ENCODE measurements around the gene CSNK2A1.

The CSNK2A1 gene

GRCh38 chr20:430091-430999 lies 113.2 kb downstream of the CSNK2A1 start:
- no peak for DNase-seq (ENCODE audit: low read depth)

GRCh38 chr20:428658-429200 lies 114.9 kb downstream of the CSNK2A1 start:
- DNase-seq (ENCODE audit: low read depth), result no peak

GRCh38 chr20:427849-428657 lies 115.5 kb downstream of the CSNK2A1 start:
- no peak for DNase-seq (ENCODE audit: low read depth)

GRCh38 chr20:427401-427800 lies 116.2 kb downstream of the CSNK2A1 start:
- DNase-seq (ENCODE audit: low read depth), result no peak

- DNase-seq (ENCODE audit: low read depth), result no peak
Observed at GRCh38 chr20:426566-426965, 117.0 kb downstream of the CSNK2A1 start.

Measured in stimulated activated CD8-positive, alpha-beta memory T cell treated with anti-CD3 and anti-CD28 coated beads, Interleukin-15, amount 100 ng/mL, for 1 hour (primary cell).